ENCODE results near the gene KNCN.

DNA sequence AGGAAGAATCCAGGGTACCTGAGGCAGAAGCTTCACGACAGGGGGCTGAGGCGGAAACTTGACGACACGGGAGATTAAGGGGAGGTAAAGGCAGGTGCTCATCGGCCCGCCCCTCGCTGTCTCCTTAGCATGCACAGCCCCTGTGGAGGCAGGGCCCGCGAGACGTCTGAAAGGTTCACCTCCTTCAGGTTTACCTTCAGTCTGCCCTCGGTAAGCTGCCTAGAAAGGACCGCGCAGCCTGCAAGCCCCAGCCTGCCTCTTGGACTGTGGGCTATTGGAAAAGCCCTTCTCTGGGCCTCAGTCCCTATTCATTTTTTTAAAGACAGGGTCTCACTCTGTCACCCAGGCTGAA lies 28.5 kb downstream of the KNCN start:
- TF ChIP-seq ZNF384 (IDR thresholded peaks at IDR 0.05): no peak
- TF ChIP-seq TARDBP (IDR thresholded peaks at IDR 0.05): no peak
- TF ChIP-seq FOXM1 (IDR thresholded peaks at IDR 0.05; ENCODE audit: borderline replicate concordance): no peak
- no peak for TF ChIP-seq CTBP1 (IDR thresholded peaks at IDR 0.05; ENCODE audit: borderline replicate concordance)
- no peak for TF ChIP-seq NFRKB (IDR thresholded peaks at IDR 0.05)
- TF ChIP-seq ARNT (IDR thresholded peaks at IDR 0.05): no peak
- no peak for TF ChIP-seq FOXA1 (IDR thresholded peaks at IDR 0.05)
- TF ChIP-seq SP1 (IDR thresholded peaks at IDR 0.05): no peak

Data from HEK293T (cell line).